Measurements from ENCODE around the gene KIF21A. TPM values are rescaled to one million over a fixed set of nuclear protein-coding genes. Genes with fewer than 3 reads are reported as not detected.
A peak's percentile ranks its signal among the peaks of the same experiment; 100 is the strongest.

The KIF21A gene
- total RNA-seq (2021; ENCODE audit: unreplicated experiment) (29.1 TPM), Bru-seq, nascent RNA (percentile 75 among the genes with signal in this experiment), BruChase-seq, experiment 1, labeled RNA remaining after a 6-hour chase (percentile 76 among the genes with signal in this experiment), BruChase-seq, experiment 2, labeled RNA remaining after a 2-hour chase (percentile 68 among the genes with signal in this experiment)
- polyA plus RNA-seq (2012), result 13.0 and 18.2 TPM in 2 replicates
- long read RNA-seq, partial matches to known transcripts, result 25 of 28 reads
- long read RNA-seq, other reads (novel, unspliced or antisense), result 3 of 28 reads

DNA sequence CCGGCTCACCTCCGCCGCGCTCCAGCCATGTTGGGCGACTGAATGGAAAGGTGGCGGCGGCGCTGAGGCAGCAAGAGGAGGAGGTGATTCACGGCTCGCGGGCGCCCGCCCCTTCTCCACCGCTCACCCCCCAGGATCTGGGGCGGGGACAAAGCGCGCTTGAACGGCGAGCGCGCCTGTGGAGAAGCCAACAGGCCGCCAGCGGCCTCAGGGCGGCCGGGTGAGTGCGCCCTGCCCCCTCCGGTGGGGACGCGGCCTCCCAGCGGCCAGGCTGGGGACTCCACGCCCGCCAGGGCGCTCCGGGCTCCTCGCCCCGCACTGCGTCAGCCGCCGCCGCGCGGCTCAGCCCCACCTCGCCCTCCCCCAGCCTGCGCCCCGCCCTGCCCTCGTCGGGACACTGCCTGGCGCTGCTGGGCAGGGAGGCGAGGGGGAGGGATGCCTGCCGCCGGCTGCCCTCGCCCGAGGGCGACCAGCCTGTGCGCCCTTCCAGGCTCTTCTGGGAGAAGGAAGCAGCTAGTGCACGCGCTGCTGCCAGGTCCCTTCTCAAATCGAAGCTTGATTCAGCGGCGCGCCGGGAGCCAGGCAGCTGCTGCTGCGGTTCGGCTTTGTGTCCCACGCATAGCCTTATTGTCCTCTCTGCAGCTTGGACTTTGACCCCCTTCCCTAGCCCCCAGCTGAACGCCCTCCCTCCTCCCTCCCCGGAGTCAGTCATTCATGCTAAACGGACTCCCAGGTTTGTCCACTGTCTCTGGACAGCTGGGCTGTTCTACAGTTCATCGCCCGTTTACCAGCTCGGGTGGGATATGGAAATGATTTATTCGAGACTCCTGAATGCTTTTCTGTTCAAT, at the start of gene KIF21A:
Gene KIF21A (minus strand): TSS at position 40 of the 848 bp plus-strand sequence. CDS start 150 bp downstream, outside the sequence.
- ChIA-PET RAD21 (ENCODE audit: low non-redundant PET in 1 of 2, low total read pairs in 2 of 2, uncharacterized antibody in 2 of 2, unreplicated experiment in 2 of 2) (no interaction called here), CTCF (interaction anchor here (0.7 kb wide), 1 partner anchor 567 kb away, joined by 3 read pairs; no protein-coding TSS in a partner anchor), POLR2A (interaction anchor here (1.3 to 1.4 kb wide), 2 partner anchors 12 to 17 kb away, joined by 3 to 4 read pairs; no protein-coding TSS in a partner anchor)
- Histone ChIP-seq H4K20me1 (ENCODE audit: insufficient read depth) (no peaks in the 10 kb centered on the region), H3K79me2 (ENCODE audit: insufficient read depth, low read length) (peaks cover 42% of the 10 kb centered on the region), H3K9ac (ENCODE audit: low read length) (peak within 1 kb of the TSS; percentile 77), H3K9me2 (ENCODE audit: insufficient read depth) (no peaks in the 10 kb centered on the region), H3K4me3 (replicated peaks in 1 of 2; ENCODE audit: low read depth in 1 of 2, low read length in 2 of 2) (peak within 1 kb of the TSS; percentile 80 to 87), H3K4me2 (ENCODE audit: low read length) (peak within 1 kb of the TSS; percentile 96), H3K36me3 (ENCODE audit: control insufficient read depth in 1 of 2, insufficient read depth in 2 of 2, low read length in 2 of 2) (no peaks in the 10 kb centered on the region), H2AFZ (ENCODE audit: low read depth, low read length, poor library complexity, severe bottlenecking) (peak within 1 kb of the TSS; percentile 93), H3K27me3 (ENCODE audit: insufficient read depth, low read length) (no peaks in the 10 kb centered on the region), H3K27ac (ENCODE audit: low read depth, low read length) (peak within 1 kb of the TSS; percentile 91), H3K9me3 (ENCODE audit: control insufficient read depth in 1 of 2, insufficient read depth in 1 of 2, low read depth in 1 of 2, low read length in 2 of 2) (no peaks in the 10 kb centered on the region), H3K4me1 (ENCODE audit: control insufficient read depth in 1 of 2, insufficient read depth in 2 of 2, low read length in 2 of 2) (peaks cover 13 to 27% of the 10 kb centered on the region in 2 experiments; a peak in 3 of 4 replicates)
- ATAC-seq, result peak; percentile 94
- peak; percentile 88 for DNase-seq (ENCODE audit: low read depth, low spot score)
- no TSS peak for BruUV-seq (replicated peaks)
- no peak; the same call in 1 of the 2 replicates for TF ChIP-seq SP1 (IDR thresholded peaks at IDR 0.05; ENCODE audit: low read depth)
- TF ChIP-seq ZFX (IDR thresholded peaks at IDR 0.05), result peak; percentile 66
- TF ChIP-seq, protein P1, sequence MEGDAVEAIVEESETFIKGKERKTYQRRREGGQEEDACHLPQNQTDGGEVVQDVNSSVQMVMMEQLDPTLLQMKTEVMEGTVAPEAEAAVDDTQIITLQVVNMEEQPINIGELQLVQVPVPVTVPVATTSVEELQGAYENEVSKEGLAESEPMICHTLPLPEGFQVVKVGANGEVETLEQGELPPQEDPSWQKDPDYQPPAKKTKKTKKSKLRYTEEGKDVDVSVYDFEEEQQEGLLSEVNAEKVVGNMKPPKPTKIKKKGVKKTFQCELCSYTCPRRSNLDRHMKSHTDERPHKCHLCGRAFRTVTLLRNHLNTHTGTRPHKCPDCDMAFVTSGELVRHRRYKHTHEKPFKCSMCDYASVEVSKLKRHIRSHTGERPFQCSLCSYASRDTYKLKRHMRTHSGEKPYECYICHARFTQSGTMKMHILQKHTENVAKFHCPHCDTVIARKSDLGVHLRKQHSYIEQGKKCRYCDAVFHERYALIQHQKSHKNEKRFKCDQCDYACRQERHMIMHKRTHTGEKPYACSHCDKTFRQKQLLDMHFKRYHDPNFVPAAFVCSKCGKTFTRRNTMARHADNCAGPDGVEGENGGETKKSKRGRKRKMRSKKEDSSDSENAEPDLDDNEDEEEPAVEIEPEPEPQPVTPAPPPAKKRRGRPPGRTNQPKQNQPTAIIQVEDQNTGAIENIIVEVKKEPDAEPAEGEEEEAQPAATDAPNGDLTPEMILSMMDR (IDR thresholded peaks at IDR 0.05 in 2 of 3, conservative IDR thresholded peaks at IDR 0.05 in 1 of 3; ENCODE audit: borderline replicate concordance in 1 of 3, insufficient read depth in 1 of 3, low read depth in 2 of 3, low read length in 2 of 3), result peak in 2 of 3 experiments; percentile 43 to 58; a peak in 4 of 6 replicates
- TF ChIP-seq, protein P2, sequence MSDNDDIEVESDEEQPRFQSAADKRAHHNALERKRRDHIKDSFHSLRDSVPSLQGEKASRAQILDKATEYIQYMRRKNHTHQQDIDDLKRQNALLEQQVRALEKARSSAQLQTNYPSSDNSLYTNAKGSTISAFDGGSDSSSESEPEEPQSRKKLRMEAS (IDR thresholded peaks at IDR 0.05), result peak; percentile 64
- TF ChIP-seq CBX3 (IDR thresholded peaks at IDR 0.05; ENCODE audit: low read depth), result no peak; the same call in 1 of the 2 replicates
- peak; percentile 81 for TF ChIP-seq YY1 (IDR thresholded peaks at IDR 0.05; ENCODE audit: extremely low read depth, insufficient replicate concordance, low read depth, low read length)
- peak; percentile 79 for TF ChIP-seq POLR2A (IDR thresholded peaks at IDR 0.05; ENCODE audit: borderline replicate concordance, extremely low read depth, insufficient read depth, insufficient read length)
- TF ChIP-seq ZNF274 (IDR thresholded peaks at IDR 0.05; ENCODE audit: low read depth, low read length), result no peak
- peak; percentile 84 for TF ChIP-seq POLR2AphosphoS5 (IDR thresholded peaks at IDR 0.05; ENCODE audit: low read depth, low read length)
- peak; percentile 31 for TF ChIP-seq TCF7L2 (IDR thresholded peaks at IDR 0.05; ENCODE audit: borderline replicate concordance, extremely low read depth, insufficient read depth, insufficient read length)
- intact Hi-C loops (cut with micrococcal nuclease), result no loop called here

Measured in HCT116 (cell line).